Smooth muscle cell (in vitro differentiated cells): ENCODE measurements around the gene FOXO3. TPM values are rescaled to one million over a fixed set of nuclear protein-coding genes. Genes with fewer than 3 reads are reported as not detected.
A peak's percentile ranks its signal among the peaks of the same experiment; 100 is the strongest.

Experiments used
- DNase-seq: peaks from one replicate; lab custom pipeline; 2025; ENCODE audit not compliant: unreplicated experiment; lab: John Stamatoyannopoulos, UW
- H2AFZ ChIP-seq: fragments of 200-600 bp; sonication (generic); 2 replicates; pipeline ENCODE4 v1.6.0; 2016; ENCODE audit warnings: antibody characterized with exemption, low read depth, mild to moderate bottlenecking
- H3F3A ChIP-seq: fragments of 200-600 bp; sonication (generic); 2 replicates; pipeline ENCODE4 v1.6.0; 2017; ENCODE audit warnings: antibody characterized with exemption, low read depth
- H3K27ac ChIP-seq: fragments of 200-600 bp; sonication (generic); 2 replicates; pipeline ENCODE4 v1.5.1; 2016; ENCODE audit warnings: low read depth, mild to moderate bottlenecking
- H3K27me3 ChIP-seq: fragments of 200-600 bp; sonication (generic); 2 replicates; pipeline ENCODE4 v1.6.1; 2016; ENCODE audit warnings: low read depth, mild to moderate bottlenecking
- H3K36me3 ChIP-seq: fragments of 200-600 bp; sonication (generic); 2 replicates; pipeline ENCODE4 v1.5.1; 2016; ENCODE audit warnings: low read depth
- H3K4me1 ChIP-seq: fragments of 200-600 bp; sonication (generic); 2 replicates; pipeline ENCODE4 v1.5.1; 2016; ENCODE audit warnings: low read depth
- H3K4me2 ChIP-seq: fragments of 200-600 bp; sonication (generic); 2 replicates; pipeline ENCODE4 v1.6.0; 2016; ENCODE audit warnings: mild to moderate bottlenecking
- H3K4me3 ChIP-seq: fragments of 200-600 bp; sonication (generic); 2 replicates; pipeline ENCODE4 v1.5.1; 2016; ENCODE audit warnings: mild to moderate bottlenecking
- H3K79me2 ChIP-seq: fragments of 200-600 bp; sonication (generic); 2 replicates; pipeline ENCODE4 v1.6.0; 2016; ENCODE audit warnings: low read depth, mild to moderate bottlenecking
- H3K9ac ChIP-seq: fragments of 200-600 bp; sonication (generic); 2 replicates; pipeline ENCODE4 v1.6.0; 2016; ENCODE audit warnings: low read depth
- H3K9me3 ChIP-seq: fragments of 200-600 bp; sonication (generic); replicated peaks from 2 replicates; pipeline ENCODE4 v1.5.1; 2016; ENCODE audit warnings: low read depth
- H4K20me1 ChIP-seq: fragments of 200-600 bp; sonication (generic); 2 replicates; pipeline ENCODE4 v1.6.0; 2016; ENCODE audit warnings: low read depth
- CTCF ChIP-seq: fragments of 200-600 bp; sonication (generic); IDR thresholded peaks from 2 replicates; pipeline ENCODE4 v1.5.1; 2017; ENCODE audit warnings: borderline replicate concordance, mild to moderate bottlenecking, antibody characterized with exemption; ENCODE audit not compliant: insufficient read depth, poor library complexity, severe bottlenecking
- WGBS: methylation state at CpG from one replicate; pipeline ENCODE4 v1.1.7; 2016; ENCODE audit warnings: low lambda C conversion rate; 5-methylcytosine and 5-hydroxymethylcytosine counted together
- polyA plus RNA-seq: library from polyadenylated mRNA; unstranded; fragments of >200 nt; fragmentation: Nextera tagmentation; extraction: Ambion mirVana; gene quantifications from 2 replicates; pipeline ENCODE4 v1.2.1, GENCODE V29; 2016
- total RNA-seq: library from RNA; depleted of rRNA; stranded (reverse); fragments of >200 nt; gene quantifications from 2 replicates; pipeline ENCODE4 v1.2.3, GENCODE V29; 2014

FOXO3 gene
- total and polyA plus RNA-seq, 2 experiments from 2014 or later: 35.9 to 40.3 TPM

- Histone ChIP-seq H3K4me2 (peak overlapping the region; percentile 98), H3F3A (no peaks in the 10 kb centered on the region), H4K20me1 (peaks cover 77% of the 10 kb centered on the region), H3K9ac (no peak overlapping the region), H3K79me2 (peaks cover 77% of the 10 kb centered on the region), H3K9me3 (no peaks in the 10 kb centered on the region), H3K27ac (peak overlapping the region; percentile 85), H3K27me3 (no peaks in the 10 kb centered on the region), H2AFZ (no peak overlapping the region), H3K4me1 (peaks cover 27% of the 10 kb centered on the region), H3K4me3 (peak overlapping the region; percentile 100), H3K36me3 (no peaks in the 10 kb centered on the region)
- WGBS: 8% methylated on average over 3 of the region's 3 CpGs
- DNase-seq: no peak
- TF ChIP-seq CTCF: no peak
Measured at GRCh38 chr6:108564178-108564577, 3.5 kb downstream of the FOXO3 start.

GRCh38 chr6:108565091-108565766, 4.5 kb downstream of the FOXO3 start:
- Histone ChIP-seq H3K36me3 (peaks cover 4% of the 10 kb centered on the region), H2AFZ (no peak overlapping the region), H3F3A (no peaks in the 10 kb centered on the region), H3K27me3 (no peaks in the 10 kb centered on the region), H3K4me1 (peaks cover 27% of the 10 kb centered on the region), H3K9ac (peak overlapping the region; percentile 53), H3K4me3 (peak overlapping the region; percentile 100), H3K79me2 (peaks cover 85% of the 10 kb centered on the region), H3K27ac (peak overlapping the region; percentile 85), H3K4me2 (peak overlapping the region; percentile 98), H3K9me3 (no peaks in the 10 kb centered on the region), H4K20me1 (peaks cover 86% of the 10 kb centered on the region)
- DNase-seq: no peak
- 67% methylated on average over 4 of the region's 4 CpGs for WGBS
- no peak for TF ChIP-seq CTCF

- peaks cover 93% of the 10 kb centered on the region for H4K20me1 ChIP-seq
- 52% methylated on average over 4 of the region's 4 CpGs for WGBS
- H3K9me3 ChIP-seq: no peaks in the 10 kb centered on the region
- H3K36me3 ChIP-seq: peaks cover 4% of the 10 kb centered on the region
- H2AFZ ChIP-seq: no peak overlapping the region
- H3K79me2 ChIP-seq: peaks cover 92% of the 10 kb centered on the region
- peak overlapping the region; percentile 100 for H3K4me3 ChIP-seq
- H3K27me3 ChIP-seq: no peaks in the 10 kb centered on the region
- H3K27ac ChIP-seq: peak overlapping the region; percentile 85
- DNase-seq: no peak
- no peak for TF ChIP-seq CTCF
- H3F3A ChIP-seq: no peaks in the 10 kb centered on the region
- H3K9ac ChIP-seq: no peak overlapping the region
- H3K4me2 ChIP-seq: peak overlapping the region; percentile 98
- H3K4me1 ChIP-seq: peaks cover 27% of the 10 kb centered on the region
Measured at GRCh38 chr6:108565893-108566292, 5.2 kb downstream of the FOXO3 start.

GRCh38 chr6:108566406-108566805, 5.7 kb downstream of the FOXO3 start:
- H3K27ac ChIP-seq: peak overlapping the region; percentile 85
- H4K20me1 ChIP-seq: peaks cover 98% of the 10 kb centered on the region
- H3K36me3 ChIP-seq: peaks cover 4% of the 10 kb centered on the region
- DNase-seq: no peak
- H3K27me3 ChIP-seq: no peaks in the 10 kb centered on the region
- H3K79me2 ChIP-seq: peaks cover 97% of the 10 kb centered on the region
- peak overlapping the region; percentile 98 for H3K4me2 ChIP-seq
- no peak overlapping the region for H3K9ac ChIP-seq
- no peaks in the 10 kb centered on the region for H3K9me3 ChIP-seq
- no peak overlapping the region for H3K4me3 ChIP-seq
- no peak overlapping the region for H2AFZ ChIP-seq
- H3K4me1 ChIP-seq: peaks cover 27% of the 10 kb centered on the region
- no peak for TF ChIP-seq CTCF
- H3F3A ChIP-seq: no peaks in the 10 kb centered on the region
